MG63 (cell line): ENCODE results near the gene NTRK3. TPM values are rescaled to one million over a fixed set of nuclear protein-coding genes. Genes with fewer than 3 reads are reported as not detected.
"Not testable (repeated sequence)": the region's sequence is repeated elsewhere in the genome, so short reads cannot be mapped to it uniquely, and the experiment has no call there.

Source experiments
- DNase-seq: peaks from one replicate; pipeline ENCODE4 v3.0.0-alpha.2; 2020
- H3K27me3 ChIP-seq: fragments of 250-450 bp; sonication (Bioruptor Pico); 2 replicates; pipeline ENCODE4 v1.5.1; 2020; ENCODE audit warnings: mild to moderate bottlenecking, moderate library complexity
- H3K36me3 ChIP-seq: fragments of 250-450 bp; sonication (Bioruptor Pico); 2 replicates; pipeline ENCODE4 v1.5.1; 2020; ENCODE audit warnings: mild to moderate bottlenecking, moderate library complexity
- H3K4me3 ChIP-seq: fragments of 250-450 bp; sonication (Bioruptor Pico); 2 replicates; pipeline ENCODE4 v1.5.1; 2020; ENCODE audit warnings: mild to moderate bottlenecking, moderate library complexity
- H3K9me3 ChIP-seq: fragments of 250-450 bp; sonication (Bioruptor Pico); 2 replicates; pipeline ENCODE4 v1.5.1; 2020; ENCODE audit warnings: mild to moderate bottlenecking, moderate library complexity
- total RNA-seq: library from RNA; depleted of rRNA; stranded (reverse); fragments of >200 nt; shearing (Covaris generic); gene quantifications from 2 replicates; pipeline ENCODE4 v1.2.3, GENCODE V29; 2014; ENCODE audit warnings: low replicate concordance

Gene NTRK3
- total RNA-seq, 1 experiment from 2014 or later: 4.0 TPM

DNA sequence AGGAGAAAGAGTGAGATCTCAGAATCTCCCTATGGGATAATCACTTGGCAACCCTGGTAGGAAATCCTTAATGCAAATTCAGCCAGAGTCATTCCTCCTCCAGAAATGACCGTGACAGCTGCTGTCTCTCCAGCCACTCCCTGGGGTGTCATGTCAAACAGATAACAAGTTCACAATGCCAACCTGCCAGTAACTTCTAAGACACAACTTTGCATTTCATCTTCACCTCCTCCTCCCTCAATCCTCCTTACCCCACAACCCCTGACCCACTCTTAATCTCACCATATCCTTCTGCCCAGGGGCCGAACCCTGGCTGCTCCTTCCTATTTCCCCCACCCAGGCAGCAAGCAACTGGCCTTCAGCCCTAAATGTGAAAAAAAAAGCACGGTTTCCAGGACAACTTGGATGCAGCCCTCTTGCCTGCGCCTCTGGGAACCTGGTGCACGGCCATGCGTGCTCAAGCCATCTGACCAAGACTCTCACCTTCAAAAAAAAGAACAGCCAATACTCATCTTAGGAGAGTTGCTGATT is 166.0 kb downstream of the NTRK3 start:
- H3K27me3 ChIP-seq: no peaks in the 10 kb centered on the region

DNA sequence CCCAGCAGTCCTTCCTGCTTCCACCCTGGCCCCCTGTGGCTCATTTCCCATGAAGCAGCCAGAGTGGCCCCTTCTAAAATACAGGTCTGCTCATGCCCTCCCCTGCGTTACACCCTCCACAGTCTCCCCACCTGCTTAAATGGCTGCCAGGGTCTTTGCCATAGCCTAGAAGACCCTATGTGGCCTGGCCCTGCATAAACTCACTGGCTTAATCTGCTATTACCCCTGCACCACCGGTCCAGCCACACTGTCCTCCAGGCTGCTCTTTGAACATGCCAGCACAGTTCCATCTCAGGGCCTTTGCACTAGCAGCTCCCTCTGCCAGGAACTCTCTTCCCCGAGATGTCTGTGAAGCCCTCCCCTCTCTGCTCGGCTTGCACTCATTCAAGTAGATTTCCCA is 166.8 kb downstream of the NTRK3 start:
- no peaks in the 10 kb centered on the region for H3K9me3 ChIP-seq
- H3K4me3 ChIP-seq: no peak overlapping the region
- H3K27me3 ChIP-seq: no peaks in the 10 kb centered on the region
- no peak for DNase-seq
- H3K36me3 ChIP-seq: no peaks in the 10 kb centered on the region

More for the DNA sequence above, 166.0 kb downstream of the NTRK3 start:
- Histone ChIP-seq H3K4me3 (no peak overlapping the region), H3K9me3 (no peaks in the 10 kb centered on the region), H3K36me3 (no peaks in the 10 kb centered on the region)
- no peak for DNase-seq

DNA sequence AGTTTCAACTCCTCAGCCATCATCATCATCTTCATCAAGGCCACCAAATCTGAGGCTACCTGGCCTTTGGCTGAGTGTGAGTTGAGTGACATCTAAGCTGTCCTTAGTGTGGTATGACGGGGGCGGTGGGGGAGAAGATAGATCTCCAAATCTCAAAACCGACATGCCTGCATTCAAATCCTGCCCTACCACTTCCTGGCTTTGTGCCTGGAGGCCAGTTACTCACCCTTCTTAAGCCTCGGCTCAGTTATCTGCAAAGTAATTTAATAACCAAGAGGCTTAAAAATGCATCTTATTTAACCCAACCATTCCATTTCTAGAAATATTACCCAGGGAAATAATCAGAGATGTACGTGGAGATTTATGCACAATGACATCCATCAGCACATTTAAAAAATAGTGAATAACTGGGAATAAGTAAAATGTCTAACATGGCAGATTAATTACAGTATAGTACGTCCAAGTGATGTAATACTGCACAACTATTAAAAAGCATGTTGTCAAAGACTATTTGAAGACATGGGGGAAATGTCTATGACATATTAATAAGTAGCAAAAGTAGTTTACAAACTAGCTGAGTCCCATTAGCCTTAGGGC is 167.4 kb downstream of the NTRK3 start:
- Histone ChIP-seq H3K4me3 (no peak overlapping the region), H3K36me3 (no peaks in the 10 kb centered on the region), H3K9me3 (no peaks in the 10 kb centered on the region), H3K27me3 (no peaks in the 10 kb centered on the region)
- peak; percentile 55 for DNase-seq

DNA sequence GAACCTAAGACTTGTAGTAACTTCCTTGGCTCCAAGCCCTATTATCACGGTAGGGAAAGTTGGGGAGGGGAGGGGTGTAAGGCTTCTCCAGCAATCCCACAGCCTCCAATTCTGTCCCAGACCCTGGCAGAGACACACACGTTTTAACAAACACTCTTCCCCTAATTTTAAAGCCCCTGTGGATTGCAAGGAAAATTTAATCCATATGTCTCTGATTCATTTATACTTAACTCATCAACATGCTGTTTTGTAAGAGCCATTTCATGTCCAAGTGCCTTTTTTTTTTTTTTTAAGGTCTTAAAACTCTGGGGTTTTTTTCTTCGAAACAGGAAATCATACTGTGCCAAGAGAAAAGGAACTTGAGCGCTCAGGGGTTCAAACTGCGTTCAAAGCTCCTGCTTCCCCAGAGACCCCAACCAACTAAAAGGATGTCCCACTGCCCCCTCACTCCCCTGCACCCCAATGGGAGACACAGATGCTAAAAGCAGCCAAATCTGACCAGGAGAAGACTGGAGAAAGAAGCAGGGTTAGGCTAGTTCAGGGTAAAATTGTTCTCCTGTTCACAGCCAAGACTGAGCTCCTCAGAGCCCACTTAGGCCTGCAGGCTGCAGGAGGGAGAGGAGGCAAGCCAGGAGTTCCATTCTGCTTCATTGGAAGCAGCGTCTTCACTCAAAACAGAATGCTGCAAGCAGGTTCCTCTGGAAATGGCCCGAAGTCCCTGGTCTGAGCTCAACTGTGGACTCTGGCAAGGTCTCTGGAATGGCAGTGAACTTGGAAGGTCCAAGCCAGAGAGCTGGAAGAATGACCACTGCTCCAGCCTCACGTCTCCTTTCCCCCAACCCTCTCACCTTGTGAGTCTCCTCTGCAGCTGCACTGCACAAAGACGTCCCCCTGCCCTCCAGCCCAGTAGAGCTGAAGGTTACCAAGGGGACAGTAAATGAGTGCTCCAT is 172.5 kb downstream of the NTRK3 start:
- no peak for DNase-seq
- Histone ChIP-seq H3K27me3 (no peaks in the 10 kb centered on the region), H3K36me3 (no peaks in the 10 kb centered on the region), H3K9me3 (no peaks in the 10 kb centered on the region), H3K4me3 (no peak overlapping the region)

DNA sequence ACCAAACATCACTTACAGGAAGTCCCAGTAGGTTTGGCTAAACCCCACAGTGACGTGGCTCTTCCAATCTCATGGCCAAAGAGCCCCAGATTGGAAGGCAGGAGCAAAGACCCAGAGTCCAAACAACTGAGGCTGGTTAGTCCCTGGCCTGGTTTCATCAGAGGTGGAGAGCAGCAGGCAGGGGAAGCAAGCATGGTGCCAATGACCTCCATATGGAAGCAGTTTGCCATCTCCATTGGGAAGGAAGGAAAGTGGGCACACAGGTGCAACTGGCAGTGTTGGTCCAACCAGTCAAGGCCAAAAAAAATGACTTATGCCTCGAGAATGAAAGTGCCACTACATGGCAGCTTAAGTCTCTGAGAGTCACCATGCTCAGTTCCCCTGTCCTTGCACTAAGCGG is 175.9 kb downstream of the NTRK3 start:
- DNase-seq: no peak
- Histone ChIP-seq H3K9me3 (no peaks in the 10 kb centered on the region), H3K27me3 (no peaks in the 10 kb centered on the region), H3K4me3 (no peak overlapping the region), H3K36me3 (no peaks in the 10 kb centered on the region)

DNA sequence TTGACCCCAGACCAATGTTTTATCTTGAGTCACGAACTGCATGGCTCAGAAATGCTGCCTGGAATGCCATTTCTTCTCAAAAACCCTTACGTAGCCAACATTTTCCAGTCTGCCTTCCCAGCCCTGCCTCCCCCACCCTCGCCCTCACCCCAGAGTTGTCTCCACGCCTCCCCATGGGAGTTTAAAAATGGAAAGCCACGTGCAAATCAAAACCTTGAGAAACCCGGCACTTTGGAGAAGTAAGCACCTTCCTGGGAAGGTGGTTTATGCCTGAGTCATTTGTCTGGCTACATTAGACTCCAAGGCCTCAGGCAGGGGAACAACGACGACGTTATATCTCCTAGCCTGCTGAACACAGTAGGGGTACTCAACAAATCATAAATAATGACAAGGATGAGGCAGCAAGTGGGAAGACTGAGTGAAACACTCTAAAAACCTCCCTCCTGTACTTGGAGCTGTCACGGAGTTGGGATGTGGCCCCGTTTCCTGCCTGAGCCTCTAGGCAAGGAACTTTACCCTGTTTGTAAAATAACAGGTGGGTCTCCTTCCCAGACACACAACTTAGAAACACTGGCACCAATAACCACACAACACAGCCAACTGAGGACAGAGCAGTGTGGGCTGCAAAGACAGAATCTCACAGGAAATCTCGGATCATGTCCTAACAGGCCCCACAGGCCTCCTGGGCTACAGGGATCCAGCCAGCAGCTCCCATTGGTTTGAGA is 179.1 kb downstream of the NTRK3 start:
- Histone ChIP-seq H3K36me3 (no peaks in the 10 kb centered on the region), H3K27me3 (no peaks in the 10 kb centered on the region), H3K9me3 (no peaks in the 10 kb centered on the region), H3K4me3 (no peak overlapping the region)
- DNase-seq: no peak

DNA sequence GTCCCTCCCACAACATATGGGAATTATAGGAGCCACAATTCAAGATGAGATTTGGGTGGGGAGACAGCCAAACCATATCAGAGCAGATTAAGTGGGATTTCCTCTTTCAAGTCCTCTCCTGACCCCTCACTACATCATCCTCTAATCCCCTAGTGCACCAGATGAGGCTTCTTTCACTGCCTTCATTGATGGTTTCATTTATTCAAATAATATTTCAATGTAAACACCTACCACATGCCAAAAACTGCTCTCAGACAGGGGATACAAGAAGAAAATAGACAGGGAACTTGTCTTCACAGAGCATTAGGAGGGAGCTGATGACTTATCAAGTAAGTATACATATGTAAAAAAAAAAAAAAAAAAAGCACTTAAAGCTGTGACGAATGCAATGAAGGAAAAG is 180.2 kb downstream of the NTRK3 start:
- H3K36me3 ChIP-seq: no peaks in the 10 kb centered on the region
- no peaks in the 10 kb centered on the region for H3K27me3 ChIP-seq
- H3K4me3 ChIP-seq: no peak overlapping the region
- no peaks in the 10 kb centered on the region for H3K9me3 ChIP-seq
- no peak for DNase-seq

DNA sequence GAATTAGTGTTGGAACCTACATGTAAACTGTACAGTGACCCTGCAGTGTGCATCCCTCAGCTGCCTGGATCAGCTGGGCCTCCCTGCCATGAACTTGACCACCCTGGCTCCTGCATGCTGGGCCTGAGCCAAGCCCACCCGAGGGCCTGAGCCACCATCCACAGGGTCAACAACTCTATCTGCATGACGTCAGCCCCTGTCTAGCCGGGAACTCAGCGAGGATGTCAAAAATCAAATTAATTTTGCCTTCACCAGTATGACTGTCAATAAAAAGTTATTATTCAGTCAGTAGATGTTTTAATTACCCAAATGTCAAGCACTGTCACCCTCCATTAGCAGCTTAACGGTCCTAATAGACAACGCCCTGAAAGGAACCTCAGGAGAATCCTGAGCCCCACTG is 181.4 kb downstream of the NTRK3 start:
- Histone ChIP-seq H3K4me3 (no peak overlapping the region), H3K27me3 (no peaks in the 10 kb centered on the region), H3K9me3 (no peaks in the 10 kb centered on the region), H3K36me3 (no peaks in the 10 kb centered on the region)
- DNase-seq: no peak

DNA sequence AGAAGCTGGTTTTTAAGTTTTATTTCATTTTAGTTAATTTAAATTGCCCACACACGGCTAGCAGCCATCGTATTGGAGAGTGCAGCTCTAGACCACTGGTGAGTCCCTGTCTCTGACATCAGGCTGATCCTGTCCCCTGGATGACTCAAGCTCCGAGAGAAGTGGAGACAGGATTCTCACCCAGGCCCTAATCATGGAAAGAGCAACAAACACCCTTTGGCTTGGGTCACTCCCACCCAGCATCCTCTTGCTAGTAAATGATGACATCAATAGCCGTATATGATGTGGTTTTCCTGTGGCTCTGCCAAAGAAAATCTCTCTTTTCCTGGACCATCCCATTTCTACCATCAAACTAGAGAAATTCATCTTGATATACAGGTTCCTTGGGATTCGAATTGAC is 182.2 kb downstream of the NTRK3 start:
- Histone ChIP-seq H3K27me3 (no peaks in the 10 kb centered on the region), H3K4me3 (no peak overlapping the region), H3K36me3 (no peaks in the 10 kb centered on the region), H3K9me3 (no peaks in the 10 kb centered on the region)
- no peak for DNase-seq

DNA sequence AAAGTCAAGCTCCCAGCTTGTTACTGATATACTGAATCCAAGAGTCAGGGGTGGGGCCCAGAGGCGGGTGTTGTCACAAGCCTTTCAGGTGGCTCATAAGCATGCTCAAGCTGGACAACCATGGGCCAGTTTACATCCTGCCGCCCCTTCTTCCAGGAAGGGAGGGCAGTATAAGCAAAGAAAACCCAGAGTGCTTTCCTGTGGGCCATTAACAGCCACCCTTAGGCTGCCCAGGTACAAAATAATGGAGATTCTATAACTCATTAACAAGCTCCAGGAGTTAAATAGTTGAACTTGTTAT is 183.2 kb downstream of the NTRK3 start:
- Histone ChIP-seq H3K9me3 (no peaks in the 10 kb centered on the region), H3K27me3 (no peaks in the 10 kb centered on the region), H3K36me3 (no peaks in the 10 kb centered on the region), H3K4me3 (no peak overlapping the region)
- DNase-seq: no peak

DNA sequence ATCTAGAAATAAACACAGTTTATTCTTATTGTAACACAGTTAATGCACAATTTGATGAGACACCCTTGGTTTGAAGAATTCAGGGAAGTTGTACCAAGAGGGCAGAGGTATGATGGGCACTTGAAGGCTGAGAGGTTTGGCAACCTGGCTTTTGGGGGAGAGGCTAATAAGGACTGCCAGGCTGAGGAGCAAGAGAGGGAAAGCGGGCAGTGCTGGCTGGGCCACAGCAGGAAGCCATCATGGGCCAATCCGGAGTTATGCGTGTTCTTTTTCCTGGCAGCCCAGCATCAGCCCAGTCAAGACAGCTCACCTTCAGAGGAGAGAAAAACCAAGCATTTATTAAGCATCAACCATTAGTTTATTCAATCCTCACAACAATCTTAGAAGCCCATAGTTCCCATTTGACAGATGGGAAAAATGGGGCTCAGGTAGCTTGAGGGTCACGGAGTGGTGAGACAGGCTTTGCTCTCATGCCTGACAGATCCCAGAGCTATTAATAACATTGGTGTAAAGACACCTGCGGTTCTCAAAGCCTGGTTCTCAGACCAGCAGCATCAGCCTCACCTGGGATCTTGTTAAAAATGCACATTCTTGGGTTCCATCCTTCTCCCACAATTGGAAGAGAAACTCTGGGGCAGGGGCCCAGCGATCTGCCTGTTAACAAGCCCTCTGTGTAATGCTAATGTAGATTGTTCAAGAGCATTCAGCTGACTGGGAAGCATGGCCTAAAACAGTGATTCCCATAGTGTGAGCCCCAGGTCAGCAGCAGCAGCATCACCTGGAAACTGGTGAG is 183.7 kb downstream of the NTRK3 start:
- H3K9me3 ChIP-seq: no peaks in the 10 kb centered on the region
- DNase-seq: peak; percentile 27
- H3K27me3 ChIP-seq: no peaks in the 10 kb centered on the region
- no peaks in the 10 kb centered on the region for H3K36me3 ChIP-seq
- no peak overlapping the region for H3K4me3 ChIP-seq

DNA sequence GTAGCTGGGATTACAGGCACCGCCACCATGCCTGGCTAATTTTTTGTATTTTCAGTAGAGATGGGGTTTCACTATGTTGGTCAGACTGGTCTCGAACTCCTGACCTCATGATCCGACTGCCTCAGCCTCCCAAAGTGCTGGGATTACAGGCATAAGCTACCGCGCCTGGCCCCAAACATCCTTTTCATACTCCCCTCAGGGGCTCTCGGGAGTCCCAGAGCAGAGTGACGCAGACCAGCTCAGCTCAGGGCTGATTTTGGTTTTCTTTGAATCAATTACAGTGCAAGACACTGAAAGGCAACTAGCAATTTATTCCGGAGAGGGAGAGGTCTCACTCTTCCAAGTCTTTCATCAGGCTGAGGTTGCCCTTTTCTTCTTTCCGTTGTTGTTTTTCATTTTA is 184.4 kb downstream of the NTRK3 start:
- DNase-seq, H3K27me3 ChIP-seq, H3K9me3 ChIP-seq, H3K36me3 ChIP-seq, H3K4me3 ChIP-seq: not testable (repeated sequence)

DNA sequence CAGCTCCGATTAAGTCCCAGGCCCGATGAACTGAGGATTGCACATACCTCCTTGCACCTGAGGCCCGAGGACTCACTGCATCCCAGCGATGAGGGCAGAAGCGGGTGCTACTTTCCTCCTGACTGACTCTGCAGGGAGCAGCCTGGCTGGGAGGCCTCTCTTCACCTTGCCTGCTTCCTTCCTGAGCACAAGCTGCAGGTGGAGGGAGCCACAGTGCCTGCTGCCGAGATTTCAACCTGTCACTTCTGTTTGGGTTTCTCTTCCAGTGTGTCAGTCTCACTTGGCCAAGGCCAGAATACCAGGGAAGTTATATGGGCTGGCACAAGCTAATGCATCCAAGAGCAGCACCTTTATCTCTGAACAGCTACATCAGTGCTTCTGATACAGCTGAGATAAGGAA is 185.4 kb downstream of the NTRK3 start:
- no peak for DNase-seq
- H3K27me3 ChIP-seq: no peaks in the 10 kb centered on the region
- H3K4me3 ChIP-seq: no peak overlapping the region

DNA sequence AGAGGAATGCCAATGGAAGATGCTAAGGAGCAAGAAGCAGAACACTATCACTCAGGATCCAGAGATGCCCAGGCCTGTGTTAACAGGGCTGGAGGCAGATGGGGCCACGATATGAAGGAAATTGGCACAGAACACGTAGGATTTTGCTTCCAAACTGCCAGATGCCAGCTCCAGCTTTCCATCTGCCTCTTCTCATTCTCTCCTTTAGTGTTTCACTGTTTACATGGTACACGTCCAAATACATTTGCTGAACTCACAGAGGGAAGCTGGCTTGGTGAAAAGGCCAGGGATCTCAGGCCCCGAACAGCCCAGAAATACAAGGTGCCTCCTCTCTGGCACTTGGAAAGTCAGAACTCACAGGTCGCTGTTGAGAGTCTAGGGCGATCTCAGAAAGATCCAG is 187.0 kb downstream of the NTRK3 start:
- H3K9me3 ChIP-seq: no peaks in the 10 kb centered on the region
- no peak overlapping the region for H3K4me3 ChIP-seq
- no peaks in the 10 kb centered on the region for H3K27me3 ChIP-seq
- H3K36me3 ChIP-seq: no peaks in the 10 kb centered on the region
- DNase-seq: no peak

More for the DNA sequence above, 185.4 kb downstream of the NTRK3 start:
- Histone ChIP-seq H3K36me3 (no peaks in the 10 kb centered on the region), H3K9me3 (no peaks in the 10 kb centered on the region)

DNA sequence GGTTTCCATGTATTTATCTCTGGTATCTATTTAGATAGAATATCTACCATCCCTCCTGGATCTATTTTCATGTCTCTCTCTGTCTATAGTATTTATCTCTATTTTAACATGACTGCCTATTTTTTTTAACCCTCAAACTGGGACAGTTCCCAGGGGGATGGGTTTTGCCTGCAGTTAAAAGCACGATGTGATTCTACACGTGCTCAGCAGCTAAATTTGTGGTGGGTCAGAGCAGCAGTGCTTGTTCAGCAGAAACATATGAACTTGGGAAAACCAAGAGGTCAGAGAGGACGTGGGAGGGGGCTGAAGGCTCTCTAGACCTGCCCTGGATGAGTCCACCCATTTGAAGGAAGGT is 189.2 kb downstream of the NTRK3 start:
- Histone ChIP-seq H3K9me3 (no peaks in the 10 kb centered on the region), H3K36me3 (no peaks in the 10 kb centered on the region), H3K27me3 (no peaks in the 10 kb centered on the region), H3K4me3 (no peak overlapping the region)
- DNase-seq: no peak

DNA sequence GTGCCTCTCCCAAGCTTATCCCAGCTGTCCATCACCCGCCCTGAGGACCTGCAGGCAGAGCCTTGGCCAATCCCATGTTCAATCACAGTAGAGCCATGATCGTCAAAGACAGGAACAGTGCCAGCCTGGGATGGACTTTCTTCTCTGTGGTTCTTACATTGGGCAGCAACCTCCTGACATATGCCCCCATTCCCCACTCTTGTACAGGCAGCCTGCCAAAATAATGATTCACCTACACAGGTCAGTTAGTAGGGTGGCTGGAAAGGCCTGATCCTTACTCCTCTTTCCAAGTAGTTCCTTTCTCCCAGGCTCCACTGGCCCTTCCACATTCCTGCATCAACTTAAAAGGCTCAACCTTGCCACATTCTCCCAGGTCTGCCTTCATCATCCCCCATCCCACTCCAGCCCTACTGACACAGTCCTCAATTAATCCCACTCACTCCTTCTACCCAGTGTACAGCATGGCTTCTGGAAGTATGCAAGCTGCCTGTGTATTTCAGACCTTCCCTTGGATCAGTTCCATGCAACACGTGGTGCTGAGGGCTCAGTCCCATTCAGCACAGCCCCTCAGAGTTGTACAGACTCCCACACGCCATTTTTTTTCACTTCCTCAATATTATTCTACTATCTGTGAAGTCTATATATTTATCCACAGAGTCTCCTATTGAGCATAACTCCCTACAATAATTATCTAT is 189.8 kb downstream of the NTRK3 start:
- Histone ChIP-seq H3K9me3 (no peaks in the 10 kb centered on the region), H3K27me3 (no peaks in the 10 kb centered on the region), H3K36me3 (no peaks in the 10 kb centered on the region), H3K4me3 (no peak overlapping the region)
- DNase-seq: no peak
